Mucosa of descending colon (tissue), 3 donors: ENCODE data around the gene PCBP3. TPM values are rescaled to one million over a fixed set of nuclear protein-coding genes. Genes with fewer than 3 reads are reported as not detected.
"Not testable (repeated sequence)": the region's sequence is repeated elsewhere in the genome, so short reads cannot be mapped to it uniquely, and the experiment has no call there.

Experiments used
- ATAC-seq: fragments of 200-7000 bp; cut with Tn5 transposase; one replicate; pipeline ENCODE4 v1.9.1; 2020; ENCODE audit warnings: mild to moderate bottlenecking, moderate library complexity
- DNase-seq, 3 donors: peaks; one replicate each; pipeline ENCODE4 v3.0.0-alpha.2; 2020
- H3K36me3 ChIP-seq: fragments of 200-600 bp; one replicate; pipeline ENCODE4 v1.8.0; 2021; ENCODE audit warnings: low read depth, mild to moderate bottlenecking
- H3K4me1 ChIP-seq: fragments of 200-600 bp; one replicate; pipeline ENCODE4 v1.8.0; 2021; ENCODE audit warnings: low read depth, mild to moderate bottlenecking
- H3K4me3 ChIP-seq: fragments of 200-600 bp; one replicate; pipeline ENCODE4 v1.8.0; 2021; ENCODE audit warnings: mild to moderate bottlenecking
- H3K9me3 ChIP-seq: fragments of 200-600 bp; one replicate; pipeline ENCODE4 v1.8.0; 2021; ENCODE audit warnings: mild to moderate bottlenecking
- CTCF ChIP-seq: fragments of 200-600 bp; IDR thresholded peaks from one replicate; pipeline ENCODE4 v1.8.0; 2022; ENCODE audit warnings: antibody characterized with exemption, mild to moderate bottlenecking
- intact Hi-C, 2 donors: fragments of 100-400 bp; cut with DNase I in 1 of 2; cut with micrococcal nuclease in 1 of 2; formaldehyde crosslinking; loops; one replicate each; pipeline versions ENCODE4 v1.11.0 to v1.11.1; 2022; cut with DNase I, micrococcal nuclease
- total RNA-seq, 3 donors: library from RNA; stranded (reverse); fragmentation: NEBNext Ultra II Directional in 2 of 3; extraction: Animal tissue kit (Norgen Biotek cat#: 25700) in 2 of 3; gene quantifications; one replicate each; pipeline versions ENCODE4 v1.2.1 to v1.2.4, GENCODE V29; 2021 to 2023
- donor health status: DM: no; HTN: no; CAD: no; lungs with moderate emphysema.
- donor health status: DM: no; HTN: no; CAD: no.
- donor health status: DM: no; HTN: yes; CAD: no.

The PCBP3 gene
- total RNA-seq, 3 donors from 2014 or later = 4.5 to 18.4 (median 7.6) TPM

GRCh38 chr21:45623436-45623835, 20.1 kb upstream of the PCBP3 start:
- Histone ChIP-seq H3K9me3 (no peaks in the 10 kb centered on the region), H3K36me3 (no peaks in the 10 kb centered on the region), H3K4me3 (no peak overlapping the region), H3K4me1 (no peaks in the 10 kb centered on the region)
- ATAC-seq = no peak
- DNase-seq = no peak
- TF ChIP-seq CTCF = no peak
- intact Hi-C loops = no loop called here

GRCh38 chr21:45626127-45626526, 17.4 kb upstream of the PCBP3 start:
- DNase-seq, H3K9me3 ChIP-seq, H3K36me3 ChIP-seq, ATAC-seq, H3K4me3 ChIP-seq, H3K4me1 ChIP-seq, intact Hi-C loops: not testable (repeated sequence)

DNA sequence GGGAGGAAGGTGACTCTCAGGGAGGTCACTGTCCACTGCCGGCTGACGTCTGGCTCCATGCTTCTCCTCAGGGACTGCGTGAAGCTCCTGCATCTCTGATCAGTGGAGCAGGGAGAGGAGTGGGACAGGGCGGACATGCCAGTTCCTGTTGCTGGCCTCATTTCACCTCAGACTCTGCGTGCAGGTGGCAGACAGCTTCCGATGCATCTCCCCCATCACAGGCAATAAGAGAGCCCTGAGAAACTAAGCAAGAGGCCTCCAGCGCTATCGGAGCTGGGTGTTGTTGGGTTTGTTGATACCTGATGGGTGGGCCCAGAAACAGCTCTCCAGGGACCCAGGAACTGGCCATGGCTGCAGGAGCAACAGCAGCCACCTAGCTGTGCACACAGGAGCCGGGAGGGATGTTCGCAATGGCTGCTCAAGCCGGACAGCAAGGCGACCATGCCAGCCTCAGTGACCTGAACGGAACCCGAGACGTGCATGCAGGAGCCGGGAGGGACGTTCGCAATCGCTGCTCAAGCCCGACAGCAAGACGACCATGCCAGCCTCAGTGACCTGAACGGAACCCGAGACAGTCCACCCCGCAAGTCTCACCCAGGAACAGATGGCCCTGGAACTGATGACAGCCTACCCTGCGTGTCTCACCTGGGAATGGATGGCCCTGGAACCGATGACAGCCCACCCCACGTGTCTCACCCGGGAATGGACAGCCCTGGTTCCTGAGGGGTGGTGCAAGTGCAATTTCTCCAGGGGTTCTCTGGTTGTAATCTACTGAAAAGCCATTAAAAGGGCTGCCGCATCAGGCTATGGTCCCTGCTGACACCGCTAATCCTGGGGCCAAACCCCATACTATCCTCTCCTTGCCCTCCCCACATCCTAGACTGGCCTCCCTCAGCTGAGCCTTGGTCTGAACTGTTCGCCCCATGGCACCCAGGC, 14.2 kb upstream of the PCBP3 start:
- H3K36me3 ChIP-seq = no peaks in the 10 kb centered on the region
- TF ChIP-seq CTCF = no peak
- no peaks in the 10 kb centered on the region for H3K9me3 ChIP-seq
- DNase-seq (no peak), ATAC-seq (no peak)
- H3K4me3 ChIP-seq = no peak overlapping the region
- H3K4me1 ChIP-seq = no peaks in the 10 kb centered on the region
- intact Hi-C loops = no loop called here

DNA sequence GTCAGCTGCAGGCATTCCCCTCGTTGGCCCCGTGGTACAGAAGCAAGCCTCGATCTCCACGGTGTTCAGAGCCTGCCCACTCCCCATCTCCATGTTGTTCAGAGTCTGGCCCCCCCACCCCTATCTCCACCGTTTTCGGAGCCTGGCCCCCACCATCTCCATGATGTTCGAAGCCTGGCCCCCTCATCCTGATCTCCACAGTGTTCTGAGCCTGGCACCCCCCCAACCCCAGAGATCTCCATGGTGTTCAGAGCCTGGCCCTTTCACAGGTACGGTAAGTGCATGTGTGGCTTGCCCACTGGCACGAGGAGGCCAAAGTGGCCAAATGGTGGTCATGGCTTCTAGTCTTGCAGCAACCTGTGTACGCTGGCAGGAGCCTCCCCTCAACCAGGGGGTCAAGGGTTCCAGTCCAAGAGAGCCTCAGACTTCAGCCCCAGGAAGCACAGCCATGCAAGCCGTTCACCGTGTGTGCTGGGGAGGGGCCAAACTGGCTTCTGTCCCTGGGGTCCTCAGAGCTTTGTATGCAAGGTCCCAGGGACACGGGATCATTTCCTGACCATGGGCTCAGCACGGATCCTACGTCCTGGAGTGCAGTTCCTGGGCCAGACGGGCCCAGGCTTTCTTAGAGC, 13.3 kb upstream of the PCBP3 start:
- DNase-seq (no peak), ATAC-seq (no peak)
- no peak overlapping the region for H3K4me3 ChIP-seq
- no peak for TF ChIP-seq CTCF
- intact Hi-C loops = no loop called here
- H3K36me3 ChIP-seq = no peaks in the 10 kb centered on the region
- H3K4me1 ChIP-seq = no peaks in the 10 kb centered on the region
- H3K9me3 ChIP-seq = no peaks in the 10 kb centered on the region

DNA sequence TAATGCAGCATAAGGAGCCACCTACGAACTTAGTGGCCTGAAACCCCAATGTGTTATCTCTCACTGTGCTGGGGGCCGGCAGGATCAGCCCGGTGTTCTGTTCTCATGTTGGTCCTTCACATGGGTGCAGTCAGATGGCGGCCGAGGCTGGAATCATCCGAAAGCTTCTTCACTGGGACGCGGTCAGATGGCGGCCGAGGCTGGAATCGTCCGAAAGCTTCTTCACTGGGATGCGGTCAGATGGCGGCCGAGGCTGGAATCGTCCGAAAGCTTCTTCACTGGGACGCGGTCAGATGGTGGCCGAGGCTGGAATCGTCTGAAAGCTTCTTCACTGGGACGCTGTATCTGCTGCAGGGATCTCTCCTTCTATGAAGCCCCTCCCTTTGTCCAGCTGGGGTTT, 12.6 kb upstream of the PCBP3 start:
- Histone ChIP-seq H3K9me3 (no peaks in the 10 kb centered on the region), H3K36me3 (no peaks in the 10 kb centered on the region), H3K4me3 (no peak overlapping the region), H3K4me1 (no peaks in the 10 kb centered on the region)
- no peak for ATAC-seq
- no peak for DNase-seq
- intact Hi-C loops = no loop called here
- TF ChIP-seq CTCF = no peak

- H3K4me1 ChIP-seq = no peaks in the 10 kb centered on the region
- DNase-seq = no peak
- H3K9me3 ChIP-seq = no peaks in the 10 kb centered on the region
- H3K36me3 ChIP-seq = no peaks in the 10 kb centered on the region
- H3K4me3 ChIP-seq = no peak overlapping the region
- ATAC-seq = no peak
- TF ChIP-seq CTCF = no peak
- intact Hi-C loops = no loop called here
Measured at GRCh38 chr21:45631540-45631939, 12.0 kb upstream of the PCBP3 start.
